A673 (cell line): ENCODE data around the gene FCGR3A. TPM values are rescaled to one million over a fixed set of nuclear protein-coding genes. Genes with fewer than 3 reads are reported as not detected.

Source experiments
- BruUV-seq: library from RNA; stranded (reverse); fragments of 400-500 nt; replicated peaks from 2 replicates; lab custom pipeline; 2021; lab: Mats Ljungman, UMichigan
- CTCF ChIA-PET: fragments of 300-600 bp; sonication (Branson Sonifier 250); formaldehyde crosslinking; loops from one replicate; lab custom pipeline; 2022; ENCODE audit warnings: antibody characterized with exemption; lab: Charles Lee
- POLR2A ChIA-PET: fragments of 300-600 bp; sonication (Branson Sonifier 250); formaldehyde crosslinking; loops from one replicate; lab custom pipeline; 2022; ENCODE audit warnings: antibody characterized with exemption; ENCODE audit not compliant: low non-redundant PET; lab: Charles Lee
- DNase-seq: peaks from one replicate; pipeline ENCODE4 v3.0.0-alpha.2; 2015; ENCODE audit warnings: low spot score
- H3K27ac ChIP-seq: fragments of 200-600 bp; sonication (generic); 2 replicates; pipeline ENCODE4 v1.5.1; 2016; ENCODE audit warnings: mixed run types, low read depth, mild to moderate bottlenecking, mixed read lengths, antibody characterized with exemption, low read length; ENCODE audit not compliant: poor library complexity, severe bottlenecking
- H3K27me3 ChIP-seq: fragments of 200-600 bp; sonication (generic); replicated peaks from 2 replicates; pipeline ENCODE4 v1.6.1; 2017; ENCODE audit warnings: mixed run types, low read depth, mild to moderate bottlenecking, mixed read lengths, antibody characterized with exemption, low read length; ENCODE audit not compliant: insufficient read depth, poor library complexity
- H3K36me3 ChIP-seq: fragments of 200-600 bp; sonication (generic); 2 replicates; pipeline ENCODE4 v1.6.1; 2016; ENCODE audit warnings: mixed run types, mild to moderate bottlenecking, mixed read lengths, antibody characterized with exemption, low read length; ENCODE audit not compliant: insufficient read depth, poor library complexity, severe bottlenecking
- H3K4me1 ChIP-seq: fragments of 200-600 bp; sonication (generic); 2 replicates; pipeline ENCODE4 v1.6.1; 2017; ENCODE audit warnings: mixed run types, mild to moderate bottlenecking, mixed read lengths, antibody characterized with exemption, low read length; ENCODE audit not compliant: insufficient read depth, poor library complexity, severe bottlenecking
- H3K4me3 ChIP-seq: fragments of 200-600 bp; sonication (generic); 2 replicates; pipeline ENCODE4 v1.5.1; 2016; ENCODE audit warnings: low read depth, mixed run types, mild to moderate bottlenecking, mixed read lengths, low read length; ENCODE audit not compliant: poor library complexity, severe bottlenecking
- H3K9me3 ChIP-seq: fragments of 200-600 bp; sonication (generic); 2 replicates; pipeline ENCODE4 v1.6.1; 2016; ENCODE audit warnings: mixed run types, low read depth, mild to moderate bottlenecking, mixed read lengths, antibody characterized with exemption, low read length; ENCODE audit not compliant: poor library complexity, severe bottlenecking
- CTCF ChIP-seq: fragments of 300-800, 200-600 bp; sonication (generic); conservative IDR thresholded peaks from 2 replicates; pipeline ENCODE4 v1.5.1; 2017; ENCODE audit warnings: low read depth, mild to moderate bottlenecking, antibody characterized with exemption, low read length, moderate library complexity, mixed read lengths
- EZH2 ChIP-seq: fragments of 200-600 bp; sonication (generic); IDR thresholded peaks from 2 replicates; pipeline ENCODE4 v1.6.1; 2017; ENCODE audit warnings: borderline replicate concordance, low read depth, mild to moderate bottlenecking, mixed read lengths, antibody characterized with exemption, low read length; ENCODE audit not compliant: poor library complexity, severe bottlenecking
- intact Hi-C: fragments of 100-400 bp; cut with micrococcal nuclease; formaldehyde crosslinking; loops from one replicate; pipeline ENCODE4 v1.10.0; 2022; ENCODE audit not compliant: unreplicated experiment
- total RNA-seq: library from RNA; stranded (reverse); gene quantifications from 2 replicates; pipeline ENCODE4 v1.2.3, GENCODE V29; 2021

FCGR3A gene
- total RNA-seq, 1 experiment from 2014 or later = not detected

GRCh38 chr1:161502181-161502580 is 47.4 kb downstream of the FCGR3A start:
- BruUV-seq = no TSS peak
- POLR2A ChIA-PET = no interaction called here
- DNase-seq = no peak

GRCh38 chr1:161501234-161501633 is 48.4 kb downstream of the FCGR3A start:
- H3K4me3 ChIP-seq = no peak overlapping the region
- BruUV-seq = no TSS peak
- ChIA-PET CTCF (no interaction called here), POLR2A (no interaction called here)
- no peaks in the 10 kb centered on the region for H3K9me3 ChIP-seq
- no peak overlapping the region for H3K27ac ChIP-seq
- TF ChIP-seq EZH2 (no peak), CTCF (no peak)
- intact Hi-C loops = no loop called here
- DNase-seq = no peak
- no peaks in the 10 kb centered on the region for H3K36me3 ChIP-seq
- peaks cover 8% of the 10 kb centered on the region for H3K4me1 ChIP-seq
- H3K27me3 ChIP-seq = peaks cover 8% of the 10 kb centered on the region

More at GRCh38 chr1:161502181-161502580, 47.4 kb downstream of the FCGR3A start:
- intact Hi-C loops = no loop called here
- Histone ChIP-seq H3K4me1 (peaks cover 17% of the 10 kb centered on the region), H3K27ac (no peak overlapping the region), H3K9me3 (no peaks in the 10 kb centered on the region), H3K4me3 (no peak overlapping the region), H3K27me3 (peaks cover 8% of the 10 kb centered on the region), H3K36me3 (no peaks in the 10 kb centered on the region)
- no peak for TF ChIP-seq EZH2
- CTCF ChIA-PET = no interaction called here

DNA sequence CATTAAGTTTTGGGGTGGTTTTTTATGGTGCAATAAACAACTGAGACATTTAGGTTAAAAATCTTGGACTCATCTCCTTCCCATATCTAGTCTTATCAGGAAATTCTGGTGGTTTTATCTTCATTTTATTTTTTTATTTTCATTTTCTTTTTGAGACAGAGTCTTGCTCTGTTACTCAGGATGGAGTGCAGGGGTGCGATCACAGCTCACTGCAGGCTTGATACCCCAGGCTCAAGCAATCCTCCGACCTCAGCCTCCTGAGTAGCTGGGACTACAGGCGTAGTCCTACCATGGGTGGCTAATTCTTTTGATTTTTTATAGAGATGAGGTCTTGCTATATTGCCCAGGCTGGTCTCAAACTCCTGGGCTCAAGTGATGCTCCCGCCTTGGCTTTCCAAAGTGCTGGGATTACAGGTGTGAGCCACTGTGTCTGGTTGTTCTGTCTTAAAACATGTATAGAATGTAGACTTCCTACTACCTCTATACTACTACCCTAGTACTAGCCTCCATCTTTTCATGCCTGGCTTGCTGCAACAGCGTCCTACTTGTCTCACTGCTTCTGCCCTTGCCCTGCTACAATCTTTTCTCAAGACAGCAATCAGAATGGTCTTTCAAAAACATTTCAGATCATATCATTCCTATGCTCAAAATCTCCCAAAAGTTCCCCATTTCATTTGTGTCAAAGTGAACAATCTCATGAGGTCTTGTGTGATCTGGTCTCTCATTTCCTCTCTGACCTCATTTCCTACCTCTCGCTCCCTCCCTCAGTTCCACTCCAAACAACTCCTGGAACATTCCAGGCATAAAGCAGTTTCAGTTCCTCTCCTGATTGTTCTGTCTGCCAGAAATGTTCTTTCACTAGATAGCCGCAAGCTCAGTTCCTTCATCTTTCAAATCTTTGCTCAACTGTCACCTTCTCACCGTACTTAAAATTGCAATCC is 50.2 kb downstream of the FCGR3A start:
- no peak for DNase-seq
- Histone ChIP-seq H3K27ac (no peak overlapping the region), H3K9me3 (no peaks in the 10 kb centered on the region), H3K27me3 (peaks cover 8% of the 10 kb centered on the region), H3K4me3 (no peak overlapping the region), H3K36me3 (no peaks in the 10 kb centered on the region), H3K4me1 (no peaks in the 10 kb centered on the region)
- intact Hi-C loops = no loop called here
- no TSS peak for BruUV-seq
- POLR2A ChIA-PET = no interaction called here
- TF ChIP-seq EZH2 (no peak), CTCF (no peak)
- CTCF ChIA-PET = no interaction called here

GRCh38 chr1:161498646-161499045 is 51.0 kb downstream of the FCGR3A start:
- ChIA-PET CTCF (no interaction called here), POLR2A (no interaction called here)
- no peak overlapping the region for H3K4me3 ChIP-seq
- TF ChIP-seq CTCF = no peak
- TF ChIP-seq EZH2 = no peak
- no peaks in the 10 kb centered on the region for H3K4me1 ChIP-seq
- H3K27me3 ChIP-seq = peaks cover 8% of the 10 kb centered on the region
- no TSS peak for BruUV-seq
- DNase-seq = no peak
- H3K27ac ChIP-seq = no peak overlapping the region
- no peaks in the 10 kb centered on the region for H3K9me3 ChIP-seq
- intact Hi-C loops = no loop called here
- no peaks in the 10 kb centered on the region for H3K36me3 ChIP-seq
